GM19397 (cell line): ENCODE results near the gene TLR9.

Experiments used
- ATAC-seq: cut with Tn5 transposase; IDR thresholded peaks from one replicate; pipeline ENCODE4 v1.9.1; 2021; ENCODE audit warnings: mild to moderate bottlenecking, moderate library complexity; ENCODE audit not compliant: unreplicated experiment

Gene TLR9

GRCh38 chr3:52218026-52218425, 7.4 kb downstream of the TLR9 start:
- ATAC-seq, result no peak

GRCh38 chr3:52217409-52217805, 8.0 kb downstream of the TLR9 start:
- no peak for ATAC-seq

GRCh38 chr3:52216585-52217408, 8.6 kb downstream of the TLR9 start:
- ATAC-seq, result no peak

- no peak for ATAC-seq
Measured at GRCh38 chr3:52215351-52215750, 10.1 kb downstream of the TLR9 start.

GRCh38 chr3:52213901-52214300, 11.5 kb downstream of the TLR9 start:
- ATAC-seq, result no peak

GRCh38 chr3:52213005-52213404, 12.4 kb downstream of the TLR9 start:
- ATAC-seq, result no peak

- ATAC-seq, result no peak
Measured at GRCh38 chr3:52211268-52211891, 14.1 kb downstream of the TLR9 start.

- no peak for ATAC-seq
Measured at GRCh38 chr3:52210550-52211046, 14.8 kb downstream of the TLR9 start.

- no peak for ATAC-seq
Measured at GRCh38 chr3:52210037-52210436, 15.4 kb downstream of the TLR9 start.

GRCh38 chr3:52208556-52208955, 16.9 kb downstream of the TLR9 start:
- ATAC-seq, result no peak

GRCh38 chr3:52205727-52206372, 19.6 kb downstream of the TLR9 start:
- no peak for ATAC-seq

- no peak for ATAC-seq
Measured at GRCh38 chr3:52204337-52205073, 20.9 kb downstream of the TLR9 start.

GRCh38 chr3:52203701-52204100, 21.7 kb downstream of the TLR9 start:
- ATAC-seq, result no peak

- no peak for ATAC-seq
Measured at GRCh38 chr3:52202384-52203077, 22.9 kb downstream of the TLR9 start.

- no peak for ATAC-seq
Measured at GRCh38 chr3:52200981-52201679, 24.3 kb downstream of the TLR9 start.

- ATAC-seq, result no peak
Measured at GRCh38 chr3:52198643-52199608, 26.5 kb downstream of the TLR9 start.

GRCh38 chr3:52197842-52198625, 27.4 kb downstream of the TLR9 start, which contains the start of gene ALAS1:
ALAS1 (plus strand) TSS chr3:52198160; CDS start chr3:52199242, 1,082 bp downstream.
- ATAC-seq, result peak; percentile 69

GRCh38 chr3:52197499-52197841, 28.0 kb downstream of the TLR9 start:
- ATAC-seq, result no peak
